ENCODE results near the gene UBE2L3.

GRCh38 chr22:21602579-21602978 is 35.1 kb downstream of the UBE2L3 start:
- no peak for TF ChIP-seq CTCF (IDR thresholded peaks at IDR 0.05; ENCODE audit: insufficient read depth, low read length)
- TF ChIP-seq POLR2AphosphoS5 (IDR thresholded peaks at IDR 0.05; ENCODE audit: low read depth): no peak
- no peak for TF ChIP-seq GABPA (IDR thresholded peaks at IDR 0.05; ENCODE audit: low read depth)
- no peak for TF ChIP-seq REST (IDR thresholded peaks at IDR 0.05; ENCODE audit: insufficient replicate concordance, low read depth)
- no peak for TF ChIP-seq SPI1 (IDR thresholded peaks at IDR 0.05; ENCODE audit: borderline replicate concordance, low read depth)
